Heart left ventricle (tissue), 16 donors: ENCODE measurements around the gene CRYGN. TPM values are rescaled to one million over a fixed set of nuclear protein-coding genes. Genes with fewer than 3 reads are reported as not detected.

Experiments used
- ATAC-seq, 4 donors: fragments of 200-7000 bp; cut with Tn5 transposase; one replicate each; pipeline ENCODE4 v1.9.1; 2020 to 2022; ENCODE audit warnings: moderate library complexity in 4 of 4, mild to moderate bottlenecking in 3 of 4, moderate number of reproducible peaks in 1 of 4
- DNase-seq, 5 donors: peaks; one replicate each; pipeline ENCODE4 v3.0.0-alpha.2; 2020
- H3K27ac ChIP-seq, 12 donors: fragments of 200-600 bp; sonication (generic) in 4 of 12; one replicate each; pipeline versions ENCODE4 v1.5.0 to v1.8.0; 2016 to 2022; ENCODE audit warnings: mild to moderate bottlenecking in 2 of 12
- H3K27me3 ChIP-seq, 9 donors: fragments of 200-600 bp; sonication (generic) in 2 of 9; one replicate each; pipeline versions ENCODE4 v1.5.1 to v1.8.0; 2016 to 2022; ENCODE audit warnings: mild to moderate bottlenecking in 3 of 9
- H3K36me3 ChIP-seq, 9 donors: fragments of 200-600 bp; sonication (generic) in 2 of 9; one replicate each; pipeline versions ENCODE4 v1.5.0 to v1.8.0; 2018 to 2022; ENCODE audit warnings: mild to moderate bottlenecking in 2 of 9
- H3K4me1 ChIP-seq, 12 donors: fragments of 200-600 bp; sonication (generic) in 4 of 12; one replicate each; pipeline versions ENCODE4 v1.5.0 to v1.8.0; 2016 to 2022; ENCODE audit warnings: mild to moderate bottlenecking in 3 of 12
- H3K4me3 ChIP-seq, 12 donors: fragments of 200-600 bp; sonication (generic) in 4 of 12; one replicate each; pipeline versions ENCODE4 v1.5.0 to v1.8.0; 2017 to 2022; ENCODE audit warnings: mild to moderate bottlenecking in 9 of 12, moderate library complexity in 4 of 12
- H3K9me3 ChIP-seq, 12 donors: fragments of 200-600 bp; sonication (generic) in 4 of 12; one replicate each; pipeline versions ENCODE4 v1.5.0 to v1.8.0; 2016 to 2022; ENCODE audit warnings: mild to moderate bottlenecking in 1 of 12
- CTCF ChIP-seq, 12 donors: fragments of 200-600 bp; sonication (generic) in 4 of 12; IDR thresholded peaks; one replicate each; pipeline versions ENCODE4 v1.5.0 to v1.8.0; 2018 to 2022; ENCODE audit warnings: antibody characterized with exemption in 12 of 12, mild to moderate bottlenecking in 5 of 12
- POLR2A ChIP-seq, 2 donors: fragments of 450-650 bp; IDR thresholded peaks; one replicate each; pipeline ENCODE4 v1.6.1; 2017; ENCODE audit warnings: antibody characterized with exemption in 2 of 2, mild to moderate bottlenecking in 2 of 2, moderate library complexity in 2 of 2
- WGBS, 4 donors: extraction: QIAGEN DNeasy Blood & Tissue Kit in 2 of 4; methylation state at CpG; one replicate each; pipeline versions ENCODE4 v1.1.5 to v1.1.7; 2013 to 2018; 5-methylcytosine and 5-hydroxymethylcytosine counted together
- intact Hi-C, 10 donors: fragments of 100-400 bp; cut with DNase I; formaldehyde crosslinking; loops; one replicate each; pipeline versions ENCODE4 v1.11.1 to v1.14.2; 2022
- polyA plus RNA-seq, 2 donors: library from polyadenylated mRNA; stranded (reverse); fragments of 200-250 nt; gene quantifications; one replicate each; pipeline ENCODE4 v1.2.3, GENCODE V29; 2013
- total RNA-seq, 9 donors: library from RNA; depleted of rRNA in 2 of 9; stranded (reverse); fragments of >200 nt in 2 of 9; fragmentation: NEBNext Ultra II Directional in 3 of 9; extraction: Animal tissue kit (Norgen Biotek cat#: 25700) in 3 of 9; gene quantifications; one replicate each; pipeline versions ENCODE4 v1.1.0 to v1.2.4, GENCODE V29; 2016 to 2023
- donor health status: ischemic (EF 13 %, LVEDD 7.1; RV severe dilation, severe dysfunction).
- donor health status: healthy with polysubstance abuse.
- donor health status: DM: no; HTN: yes; CAD: no.
- donor health status: DM: no; HTN: no; CAD: no.
- donor health status: ischemic (EF 25% LVEDD 6.9; RV normal size, moderate dysfunction).
- donor health status: ischemic (EF 25% LVEDD 5.7; RV mildly dilated, moderate dysfunction).
- donor health status: healthy.
- donor health status: DM: yes; HTN: yes; CAD: no.
- donor health status: ischemic (EF 35%, LVEDD 5.7; RV mildly dilated, moderate dysfunction).
- donor health status: nonischemic (EF 11% LVEDD 7.7; RV severe dilation, severe dysfunction).
- donor health status: DM: yes; HTN: yes; CAD: no.
- donor health status: PGD.
- donor health status: ischemic (EF 29% LVEDD 5.4; RV normal size, mild dysfunction).
- donor health status: nonischemic (EF 23%, LVEDD 6.1; RV moderate dilation, normal function).

CRYGN gene
- total and polyA plus RNA-seq, 11 donors = 0.50 to 0.52 TPM; not detected in 9

GRCh38 chr7:151403764-151404163, 36.2 kb downstream of the CRYGN start:
- no peak for DNase-seq
- Histone ChIP-seq H3K27ac (no peak overlapping the region), H3K36me3 (no peaks in the 10 kb centered on the region), H3K4me1 (peaks cover 0 to 21% (median 0%) of the 10 kb centered on the region in 12 donors), H3K9me3 (no peaks in the 10 kb centered on the region), H3K4me3 (no peak overlapping the region), H3K27me3 (peaks cover 0 to 23% (median 6%) of the 10 kb centered on the region in 9 donors)
- WGBS, 4 donors = 84 to 91% (median 88%) methylated on average over 9 of the region's 9 CpGs
- intact Hi-C loops = no loop called here
- TF ChIP-seq CTCF (IDR thresholded peaks at IDR 0.05) = no peak
- no peak for TF ChIP-seq POLR2A (IDR thresholded peaks at IDR 0.05)
- no peak for ATAC-seq

GRCh38 chr7:151402029-151402835, 37.7 kb downstream of the CRYGN start:
- no peak for TF ChIP-seq CTCF (IDR thresholded peaks at IDR 0.05)
- no peak for TF ChIP-seq POLR2A (IDR thresholded peaks at IDR 0.05)
- intact Hi-C loops = no loop called here
- WGBS, 4 donors = 92 to 96% (median 95%) methylated on average over 16 of the region's 16 CpGs
- Histone ChIP-seq H3K36me3 (no peaks in the 10 kb centered on the region), H3K4me1 (peaks cover 0 to 18% (median 0%) of the 10 kb centered on the region in 12 donors), H3K27me3 (peaks cover 0 to 9% (median 0%) of the 10 kb centered on the region in 9 donors), H3K27ac (no peak overlapping the region), H3K9me3 (no peaks in the 10 kb centered on the region), H3K4me3 (no peak overlapping the region)
- DNase-seq = no peak
- ATAC-seq = no peak

GRCh38 chr7:151400626-151401315, 39.2 kb downstream of the CRYGN start:
- Histone ChIP-seq H3K27me3 (peaks cover 0 to 6% (median 0%) of the 10 kb centered on the region in 9 donors), H3K4me1 (peaks cover 0 to 18% (median 0%) of the 10 kb centered on the region in 12 donors), H3K36me3 (no peaks in the 10 kb centered on the region), H3K4me3 (no peak overlapping the region), H3K9me3 (no peaks in the 10 kb centered on the region), H3K27ac (no peak overlapping the region)
- WGBS, 4 donors = 75 to 79% (median 76%) methylated on average over 14 of the region's 14 CpGs
- DNase-seq = no peak
- intact Hi-C loops = no loop called here
- no peak for ATAC-seq
- TF ChIP-seq POLR2A (IDR thresholded peaks at IDR 0.05) (no peak), CTCF (IDR thresholded peaks at IDR 0.05) (no peak)

GRCh38 chr7:151399906-151400305, 40.0 kb downstream of the CRYGN start:
- no peak overlapping the region for H3K4me3 ChIP-seq
- H3K9me3 ChIP-seq = no peaks in the 10 kb centered on the region
- DNase-seq = no peak
- no peaks in the 10 kb centered on the region for H3K36me3 ChIP-seq
- peaks cover 0 to 17% (median 0%) of the 10 kb centered on the region in 12 donors for H3K4me1 ChIP-seq
- peaks cover 0 to 6% (median 0%) of the 10 kb centered on the region in 9 donors for H3K27me3 ChIP-seq
- TF ChIP-seq POLR2A (IDR thresholded peaks at IDR 0.05) = no peak
- no peak for TF ChIP-seq CTCF (IDR thresholded peaks at IDR 0.05)
- intact Hi-C loops = no loop called here
- WGBS, 4 donors = 84 to 89% (median 87%) methylated on average over 13 to 14 of the region's 14 CpGs
- no peak overlapping the region for H3K27ac ChIP-seq
- ATAC-seq = no peak
